HG03575 (cell line): ENCODE results near the gene DYNC2H1.
"Not testable (repeated sequence)": the region's sequence is repeated elsewhere in the genome, so short reads cannot be mapped to it uniquely, and the experiment has no call there.

Experiments
- ATAC-seq: cut with Tn5 transposase; IDR thresholded peaks from one replicate; pipeline ENCODE4 v1.9.1; 2021; ENCODE audit not compliant: unreplicated experiment, insufficient number of reproducible peaks, low FRiP score; ENCODE audit errors: extremely low read depth

DYNC2H1 gene

GRCh38 chr11:103114836-103115235 lies 5.6 kb downstream of the DYNC2H1 start:
- no peak for ATAC-seq

GRCh38 chr11:103125462-103125861 lies 16.2 kb downstream of the DYNC2H1 start:
- ATAC-seq = no peak

DNA sequence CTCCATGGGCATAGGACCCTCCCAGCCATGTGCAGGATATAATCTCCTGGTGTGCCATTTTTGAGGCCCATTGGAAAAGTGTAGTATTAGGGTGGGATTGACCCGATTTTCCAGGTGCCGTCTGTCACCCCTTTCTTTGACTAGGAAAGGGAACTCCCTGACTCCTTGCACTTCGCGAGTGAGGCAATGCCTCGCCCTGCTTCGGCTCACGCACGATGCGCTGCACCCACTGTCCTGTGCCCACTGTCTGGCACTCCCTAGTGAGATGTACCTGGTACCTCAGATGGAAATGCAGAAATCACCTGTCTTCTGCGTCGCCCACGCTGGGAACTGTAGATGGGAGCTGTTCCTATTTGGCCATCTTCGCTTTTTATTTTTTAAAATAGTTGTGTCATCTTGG lies 32.8 kb downstream of the DYNC2H1 start:
- ATAC-seq = not testable (repeated sequence)

DNA sequence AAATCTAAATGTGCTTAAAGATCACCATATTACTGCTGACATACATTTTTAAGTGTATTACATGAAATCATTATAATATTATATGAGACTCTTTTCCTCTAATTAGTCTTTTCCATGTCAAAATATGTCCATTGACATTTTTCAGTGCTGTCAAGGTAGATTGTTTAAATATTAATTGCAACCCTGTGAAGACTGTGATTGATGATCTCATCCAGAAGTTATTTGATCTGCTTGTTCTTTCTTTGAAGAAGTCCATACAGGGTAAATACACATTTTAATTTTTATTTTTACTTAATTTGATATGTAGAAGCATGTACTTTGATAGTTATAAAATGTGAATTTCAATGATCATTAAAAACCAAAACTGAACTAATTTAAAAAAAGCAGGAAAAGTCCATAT lies 38.4 kb downstream of the DYNC2H1 start:
- ATAC-seq = no peak

DNA sequence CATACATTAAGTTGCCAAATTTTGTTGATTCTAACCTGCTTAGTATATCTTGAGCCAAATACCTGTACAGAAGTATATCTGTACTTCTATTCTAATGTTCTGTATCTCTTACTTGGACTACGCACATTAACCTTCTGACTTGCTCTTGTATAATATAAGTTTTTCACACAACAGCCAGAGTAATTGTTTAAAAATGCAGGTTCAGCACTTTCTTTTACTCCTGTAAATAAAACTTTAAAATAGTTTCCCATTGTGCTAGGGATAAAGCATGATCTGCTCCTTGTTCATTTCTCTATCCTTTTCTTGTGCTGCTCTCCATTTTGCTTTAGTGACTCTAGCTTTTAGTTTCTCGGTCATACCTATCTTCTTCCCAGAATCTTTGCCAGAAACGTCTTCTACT lies 48.3 kb downstream of the DYNC2H1 start:
- no peak for ATAC-seq

DNA sequence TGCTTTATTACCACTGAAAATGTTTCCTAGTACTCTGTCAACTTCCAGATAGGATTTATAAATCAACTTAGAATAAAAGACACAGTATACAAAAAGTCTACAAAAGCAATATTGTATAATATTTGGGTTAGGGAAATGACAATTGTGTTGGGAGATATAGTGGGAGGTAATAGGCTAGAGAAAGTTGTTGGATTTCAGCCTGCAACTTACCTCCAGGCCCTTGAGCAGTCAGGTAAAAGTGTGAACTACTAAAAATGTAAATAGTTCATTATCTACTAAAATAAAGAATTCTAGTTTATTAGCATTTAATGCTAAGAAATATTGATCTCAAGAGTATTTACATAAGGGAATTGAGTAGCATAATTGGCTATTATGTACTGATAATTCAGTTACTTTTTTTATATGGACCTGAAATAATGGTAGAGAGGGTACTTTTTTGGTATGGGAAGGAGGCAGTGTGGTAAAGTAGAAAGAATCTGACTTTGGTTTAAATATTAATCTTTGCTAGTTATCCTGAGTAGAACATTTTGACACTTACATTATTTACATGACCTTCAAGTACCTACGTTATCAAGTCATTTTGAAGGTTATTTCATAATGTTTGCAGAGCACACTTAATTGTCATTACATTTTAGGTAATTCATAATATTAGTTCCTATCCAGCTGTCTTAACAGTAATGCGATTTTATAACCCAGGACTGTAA lies 55.0 kb downstream of the DYNC2H1 start:
- no peak for ATAC-seq

DNA sequence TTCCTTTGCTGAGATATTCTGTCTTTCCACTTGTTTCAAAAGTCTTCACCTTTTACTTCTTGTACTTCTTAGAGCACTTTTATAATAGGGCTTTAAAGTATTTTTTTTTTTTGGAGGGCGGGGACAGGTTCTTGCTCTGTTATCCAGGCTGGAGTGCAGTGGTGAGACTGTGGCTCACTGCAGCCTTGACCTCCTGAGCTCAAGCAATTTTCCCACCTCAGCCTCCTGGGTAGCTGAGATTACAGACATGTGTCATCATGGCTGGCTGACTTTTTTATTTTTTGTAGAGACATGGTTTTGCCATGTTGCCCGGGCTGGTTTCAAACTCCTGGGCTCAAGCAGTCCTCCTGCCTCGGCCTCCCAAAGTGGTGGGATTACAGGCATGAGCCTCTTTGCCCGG lies 57.9 kb downstream of the DYNC2H1 start:
- no peak for ATAC-seq

DNA sequence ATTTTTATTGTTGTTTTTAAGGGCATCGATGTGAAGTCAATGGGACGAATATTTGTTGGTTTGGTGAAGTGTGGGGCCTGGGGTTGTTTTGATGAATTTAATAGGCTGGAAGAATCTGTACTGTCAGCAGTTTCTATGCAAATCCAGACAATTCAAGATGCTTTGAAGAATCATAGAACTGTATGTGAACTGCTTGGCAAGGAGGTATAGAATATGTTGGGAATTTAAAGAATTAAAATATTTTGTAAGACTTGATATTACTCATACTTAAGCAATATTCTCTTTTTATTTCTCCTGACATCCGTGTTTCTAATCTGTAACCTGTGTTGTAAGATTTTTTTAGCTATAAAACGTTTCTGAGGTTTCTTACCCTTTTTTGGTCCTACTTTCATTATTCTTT lies 61.6 kb downstream of the DYNC2H1 start:
- ATAC-seq = no peak

- no peak for ATAC-seq
Measured at GRCh38 chr11:103175461-103176129, 66.4 kb downstream of the DYNC2H1 start.

DNA sequence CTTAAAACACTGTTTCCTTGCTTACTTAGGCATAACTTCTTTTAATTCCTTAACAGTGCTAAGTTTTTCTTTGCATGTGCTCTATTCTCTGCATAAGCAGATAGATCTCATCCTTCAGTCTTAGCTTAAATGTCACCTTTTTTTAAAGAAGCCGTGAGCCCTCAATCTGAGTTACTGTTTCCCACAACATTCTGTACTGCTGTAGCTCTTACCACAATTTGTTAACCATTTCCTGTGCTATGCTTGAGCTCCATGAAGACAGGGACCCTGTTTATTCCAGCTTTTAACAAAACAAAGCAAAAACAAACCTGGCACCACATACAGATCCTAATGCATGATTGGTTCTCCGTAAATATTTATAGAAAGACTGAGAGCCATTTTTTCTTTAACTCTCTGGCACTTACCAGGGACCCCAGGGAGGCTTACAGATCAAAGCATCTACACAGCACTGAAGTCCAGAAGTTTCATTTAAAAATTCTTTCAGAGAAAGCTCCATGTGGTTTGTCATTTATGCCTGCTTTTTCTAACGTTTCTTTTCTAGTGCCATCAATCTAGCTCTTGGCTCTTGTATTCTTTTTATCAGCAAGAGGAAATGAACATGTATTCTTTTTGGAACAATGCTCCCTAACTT lies 74.9 kb downstream of the DYNC2H1 start:
- no peak for ATAC-seq

DNA sequence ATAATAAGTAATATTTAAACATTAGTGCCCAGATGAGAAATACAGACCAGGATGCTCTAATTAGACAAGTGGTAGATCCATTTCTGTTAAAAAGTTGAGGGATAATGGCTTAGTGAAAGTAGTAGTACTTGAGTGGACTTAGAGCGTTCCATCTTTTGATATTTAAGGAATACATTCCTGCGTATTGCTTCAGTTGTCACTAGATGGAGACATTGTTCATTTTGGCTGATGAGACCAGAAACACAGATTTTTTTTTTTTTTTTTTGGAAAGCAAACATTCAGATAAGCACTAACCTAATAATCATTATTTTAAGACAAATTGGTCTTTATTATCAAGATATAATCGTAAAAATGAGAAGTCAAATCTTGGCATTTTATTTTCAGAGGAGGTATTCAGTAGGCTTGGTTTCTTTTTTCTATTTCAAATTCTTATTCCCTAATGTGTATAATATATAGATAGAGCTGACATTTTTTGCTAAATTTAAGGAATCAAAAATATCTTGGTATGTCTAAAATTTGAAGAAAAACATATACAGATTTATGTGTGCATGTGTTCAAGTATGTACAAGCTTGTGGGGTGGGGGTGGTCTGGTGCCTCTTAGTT lies 92.9 kb downstream of the DYNC2H1 start:
- ATAC-seq = no peak

GRCh38 chr11:103210543-103210942 lies 101.3 kb downstream of the DYNC2H1 start:
- ATAC-seq = no peak

GRCh38 chr11:103215812-103216211 lies 106.6 kb downstream of the DYNC2H1 start:
- no peak for ATAC-seq

- ATAC-seq = no peak
Measured at GRCh38 chr11:103220133-103220532, 110.9 kb downstream of the DYNC2H1 start.

- ATAC-seq = no peak
Measured at GRCh38 chr11:103222806-103223205, 113.6 kb downstream of the DYNC2H1 start.

GRCh38 chr11:103228807-103229206 lies 119.6 kb downstream of the DYNC2H1 start:
- ATAC-seq = no peak

GRCh38 chr11:103234974-103235373 lies 125.7 kb downstream of the DYNC2H1 start:
- no peak for ATAC-seq

GRCh38 chr11:103241574-103241973 lies 132.3 kb downstream of the DYNC2H1 start:
- no peak for ATAC-seq

DNA sequence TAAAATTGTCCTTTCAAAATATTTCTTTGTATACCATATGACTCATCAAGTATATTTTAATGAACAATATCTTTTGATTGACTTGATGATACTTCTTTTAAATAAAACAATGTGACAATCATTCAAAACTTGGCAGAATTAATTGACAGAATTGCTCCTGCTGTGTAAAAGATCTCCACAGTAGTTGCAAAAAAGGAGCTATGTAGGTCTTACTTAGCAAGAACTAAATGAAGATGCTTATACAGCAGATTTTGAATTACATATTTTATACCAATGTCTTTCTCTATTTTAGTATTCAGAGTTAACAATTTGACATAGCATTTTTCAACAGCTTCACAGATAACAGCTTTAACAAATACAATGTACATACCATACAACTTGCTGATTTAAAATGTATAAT lies 144.9 kb downstream of the DYNC2H1 start:
- no peak for ATAC-seq

GRCh38 chr11:103257360-103257759 lies 148.1 kb downstream of the DYNC2H1 start:
- no peak for ATAC-seq
